Midbrain (tissue), 1 donor: ENCODE results near the gene TTC5.
"Not testable (repeated sequence)": the region's sequence is repeated elsewhere in the genome, so short reads cannot be mapped to it uniquely, and the experiment has no call there.

ENCODE experiments used
- DNase-seq: peaks from one replicate; lab custom pipeline; 2025; lab: John Stamatoyannopoulos, UW

Gene TTC5

GRCh38 chr14:20305265-20306078 is at the start of gene TTC5:
Gene TTC5 (minus strand): TSS chr14:20305951. CDS start chr14:20305937, 14 bp downstream.
- DNase-seq, result peak; percentile 88

DNA sequence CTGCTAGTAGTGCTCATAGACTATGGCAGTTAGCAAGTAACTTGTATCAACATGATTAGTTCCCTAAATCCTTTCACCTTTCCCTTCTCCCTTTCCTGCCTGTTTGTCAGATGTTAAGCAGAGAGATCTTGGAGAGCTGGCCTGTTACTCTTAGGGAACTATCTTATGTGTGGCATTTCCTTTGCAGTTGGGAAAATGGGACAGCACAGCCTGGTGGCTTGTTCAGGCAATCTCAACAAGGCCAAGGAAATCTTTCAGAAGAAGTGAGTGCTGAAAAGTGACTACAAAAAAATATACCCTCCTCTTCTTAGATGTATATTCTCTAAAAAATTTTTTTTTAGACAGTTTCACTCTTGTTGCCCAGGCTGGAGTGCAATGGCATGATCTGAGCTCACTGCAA is 45.1 kb upstream of the TTC5 start:
- DNase-seq, result no peak

- no peak for DNase-seq
These were observed 44.5 kb upstream of the TTC5 start for GRCh38 chr14:20350282-20350681.

GRCh38 chr14:20347747-20348146 is 42.0 kb upstream of the TTC5 start:
- no peak for DNase-seq

DNA sequence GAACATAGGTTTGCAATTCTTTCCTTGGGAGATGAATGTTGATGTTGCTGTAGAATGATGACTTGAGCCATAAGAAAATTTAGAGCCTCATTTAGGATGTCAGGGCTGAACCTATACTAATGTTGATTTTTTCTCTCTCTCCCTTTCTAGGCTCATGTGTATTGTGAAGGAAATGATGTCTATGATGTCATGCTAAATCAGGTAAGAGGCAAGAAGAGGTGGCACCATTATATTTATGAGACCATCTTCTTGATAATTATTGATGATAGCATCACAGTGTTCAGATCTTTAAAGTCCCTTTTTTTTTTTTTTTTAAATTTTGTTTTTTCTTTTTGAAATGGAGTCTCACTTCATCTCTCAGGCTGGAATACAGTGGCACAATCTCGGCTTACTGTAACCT is 41.0 kb upstream of the TTC5 start:
- no peak for DNase-seq

DNA sequence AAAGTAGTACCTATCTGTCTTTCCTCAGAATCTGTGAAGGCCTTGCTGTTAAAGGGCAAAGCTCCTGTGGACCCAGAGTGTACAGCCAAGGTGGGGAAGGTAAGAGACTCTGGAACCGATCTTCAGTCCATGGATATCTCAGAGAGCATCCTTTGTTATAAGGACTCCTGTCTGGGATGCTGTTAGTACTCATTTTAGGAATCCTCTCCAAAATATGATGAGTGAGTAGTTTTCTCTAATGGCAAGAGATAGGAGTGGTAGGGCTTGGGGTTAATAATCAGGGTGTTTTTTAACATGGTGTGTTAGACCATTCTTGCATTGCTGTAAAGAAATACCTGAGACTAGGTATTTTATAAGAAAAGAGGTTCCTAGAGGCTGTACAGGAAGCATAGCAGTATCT is 39.6 kb upstream of the TTC5 start:
- DNase-seq, result no peak

DNA sequence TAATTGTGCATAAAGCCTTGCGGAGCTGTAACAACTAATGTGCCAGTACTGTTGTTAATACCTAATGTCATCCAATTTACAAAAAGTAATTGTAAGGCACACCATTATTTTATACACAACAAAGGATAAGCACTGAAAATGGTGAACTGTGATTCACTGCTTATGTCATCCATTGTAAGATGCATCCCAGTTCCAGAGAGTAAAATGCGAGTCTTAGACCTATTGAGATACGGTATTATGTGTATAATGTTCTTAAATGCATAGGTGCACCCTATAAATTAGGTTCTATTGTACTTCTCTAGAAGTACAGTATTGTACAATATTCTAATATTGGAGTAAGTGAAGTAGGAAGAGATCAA is 38.1 kb upstream of the TTC5 start:
- DNase-seq, result no peak

- peak; percentile 100 for DNase-seq
These were observed 37.5 kb upstream of the TTC5 start, which contains the start of gene PARP2 for GRCh38 chr14:20343092-20343861. Gene PARP2 (plus strand): TSS chr14:20343635. CDS start chr14:20343642, 7 bp downstream.

DNA sequence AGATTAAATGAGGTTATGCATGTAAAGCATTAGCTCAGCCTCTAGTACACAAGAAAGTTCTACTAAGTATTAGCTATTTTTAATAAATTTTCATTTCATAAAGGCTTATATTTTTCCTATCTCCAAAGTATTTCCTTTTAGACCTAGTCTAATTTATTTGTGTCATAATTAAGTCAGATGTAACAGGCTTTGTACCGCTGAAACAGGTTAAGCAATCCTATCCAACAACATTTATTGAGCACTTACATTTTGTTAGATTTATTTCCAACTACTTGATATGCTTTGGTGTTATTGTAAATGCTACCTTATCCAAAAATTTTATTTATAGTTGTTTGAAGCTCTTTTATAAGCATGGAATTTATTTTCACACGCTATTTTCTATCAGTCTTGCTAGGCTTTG is 35.9 kb upstream of the TTC5 start:
- no peak for DNase-seq

- DNase-seq, result not testable (repeated sequence)
These were observed 35.3 kb upstream of the TTC5 start for GRCh38 chr14:20341032-20341431.

GRCh38 chr14:20334017-20334416 is 28.3 kb upstream of the TTC5 start:
- no peak for DNase-seq

GRCh38 chr14:20333494-20333841 is 27.7 kb upstream of the TTC5 start:
- no peak for DNase-seq

DNA sequence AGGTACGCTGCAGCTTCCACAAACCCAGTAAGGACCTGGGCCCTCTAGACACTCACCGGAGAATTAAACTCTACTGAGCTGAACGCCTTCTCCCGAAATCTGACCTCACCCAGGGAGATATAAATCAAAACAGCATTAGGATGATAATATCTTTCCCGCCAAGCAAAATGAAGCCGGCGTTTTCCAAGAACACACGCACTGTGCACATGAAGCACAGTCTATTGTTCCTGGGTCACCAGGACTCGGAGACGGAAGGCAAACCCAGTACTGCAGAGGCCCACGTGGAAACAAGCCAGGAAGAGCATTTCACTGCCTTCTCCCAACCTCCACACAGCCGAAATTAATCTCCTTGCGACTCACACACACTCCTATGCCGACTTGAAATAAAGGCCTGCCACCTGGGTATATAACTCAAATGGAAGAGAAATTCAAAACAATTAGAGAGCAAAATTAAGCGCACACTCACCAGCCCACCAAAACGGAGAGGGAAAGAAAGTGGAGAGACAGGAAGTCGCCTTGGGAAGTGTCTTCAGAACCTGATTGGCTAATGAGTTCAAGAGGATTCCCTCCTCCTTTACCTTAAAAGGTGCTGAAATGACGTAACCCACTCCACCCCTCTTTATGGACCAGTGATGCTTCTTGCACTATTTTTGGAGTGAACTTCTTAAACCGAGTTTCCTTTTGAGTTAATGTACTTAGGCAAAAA is 27.2 kb upstream of the TTC5 start, which contains the start of gene CCNB1IP1:
Gene CCNB1IP1 (minus strand): TSS at position 492 of the 706 bp plus-strand sequence. CDS start 16,756 bp downstream, outside the sequence.
- peak; percentile 79 for DNase-seq

GRCh38 chr14:20332431-20332787 is 26.7 kb upstream of the TTC5 start:
- DNase-seq, result no peak

DNA sequence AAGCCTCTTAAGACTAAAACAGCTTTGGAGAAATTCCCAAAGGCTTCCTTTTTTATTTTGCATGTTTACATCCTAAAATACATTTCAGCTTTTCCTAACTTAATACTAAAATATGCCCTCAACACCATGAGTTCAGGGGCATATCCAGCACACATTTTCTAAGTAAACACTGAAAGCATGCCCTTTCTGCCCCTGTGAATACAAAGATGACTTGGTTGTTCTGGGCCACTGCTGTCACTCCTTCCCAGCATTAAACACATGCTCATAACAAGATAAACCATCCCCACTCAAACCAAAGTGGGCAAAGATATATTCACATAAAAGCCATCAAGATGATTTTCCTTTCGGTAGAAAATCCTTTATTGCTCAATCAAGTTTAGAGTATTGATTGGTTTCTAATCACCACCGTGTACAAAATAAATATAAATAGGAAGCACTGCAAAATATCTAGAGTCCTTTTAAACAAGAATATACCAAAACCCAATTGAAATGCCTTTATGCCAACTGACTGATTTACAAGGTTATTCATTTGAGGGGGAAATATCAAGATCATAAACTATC is 25.4 kb upstream of the TTC5 start:
- no peak for DNase-seq

DNA sequence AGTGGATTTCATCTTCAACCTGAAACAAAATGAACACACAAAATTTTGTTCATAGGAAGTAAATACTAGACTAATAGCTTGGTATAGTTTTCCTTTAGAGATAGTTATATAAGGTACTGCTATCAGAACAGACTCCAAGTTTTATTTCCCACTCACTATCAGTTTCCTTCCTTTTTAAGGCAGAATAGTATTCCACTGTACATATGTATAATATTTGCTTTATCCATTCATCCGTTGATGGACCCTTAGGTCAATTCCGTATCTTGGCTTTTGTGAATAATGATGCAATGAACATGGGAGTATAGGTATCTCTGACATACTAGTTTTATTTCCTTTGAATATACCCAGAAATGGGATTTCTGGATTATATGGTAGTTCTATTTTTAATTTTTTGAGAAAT is 23.6 kb upstream of the TTC5 start:
- DNase-seq, result no peak

- no peak for DNase-seq
These were observed 23.0 kb upstream of the TTC5 start for GRCh38 chr14:20328705-20329104.

GRCh38 chr14:20327005-20327869 is 21.5 kb upstream of the TTC5 start:
- DNase-seq, result peak; percentile 76

GRCh38 chr14:20317720-20318119 is 12.0 kb upstream of the TTC5 start:
- DNase-seq, result no peak

GRCh38 chr14:20314026-20314425 is 8.3 kb upstream of the TTC5 start:
- DNase-seq, result no peak

GRCh38 chr14:20306079-20306423 is 300 bp upstream of the TTC5 start:
- no peak for DNase-seq
